Peyer's patch (tissue), 4 donors: Measurements from ENCODE around the gene RAPGEF5.

Experiments
- CTCF ChIP-seq, 6 experiments: fragments of 450-650 bp in 4 of 6; fragments of 200-600 bp in 2 of 6; sonication (generic) in 1 of 6; IDR thresholded peaks; one replicate each; pipeline ENCODE4 v1.5.1; 2017 to 2019; ENCODE audit warnings: antibody characterized with exemption in 6 of 6, mild to moderate bottlenecking in 3 of 6, moderate library complexity in 1 of 6
- POLR2A ChIP-seq, 2 donors: fragments of 450-650 bp; IDR thresholded peaks; one replicate each; pipeline ENCODE4 v1.5.1; 2017; ENCODE audit warnings: antibody characterized with exemption in 2 of 2, mild to moderate bottlenecking in 2 of 2, moderate library complexity in 2 of 2

- TF ChIP-seq CTCF (IDR thresholded peaks at IDR 0.05), result no peak
- no peak for TF ChIP-seq POLR2A (IDR thresholded peaks at IDR 0.05)
Measured at GRCh38 chr7:22189230-22189629, 167.7 kb downstream of the RAPGEF5 start.
